HG02763 (cell line): ENCODE measurements around the gene ESYT1.
"Not testable (repeated sequence)": the region's sequence is repeated elsewhere in the genome, so short reads cannot be mapped to it uniquely, and the experiment has no call there.

Experiments
- ATAC-seq: cut with Tn5 transposase; IDR thresholded peaks from one replicate; pipeline ENCODE4 v1.9.1; 2021; ENCODE audit warnings: mild to moderate bottlenecking, moderate library complexity; ENCODE audit not compliant: unreplicated experiment

ESYT1 gene

GRCh38 chr12:56154246-56154771 is 26.2 kb downstream of the ESYT1 start:
- no peak for ATAC-seq

GRCh38 chr12:56154818-56155217 is 26.8 kb downstream of the ESYT1 start:
- ATAC-seq = no peak

- ATAC-seq = no peak
Observed at GRCh38 chr12:56155256-56155845, 27.3 kb downstream of the ESYT1 start.

- not testable (repeated sequence) for ATAC-seq
Observed at GRCh38 chr12:56156464-56157200, 28.6 kb downstream of the ESYT1 start.

- peak; percentile 28 for ATAC-seq
Observed at GRCh38 chr12:56157201-56158028, 29.3 kb downstream of the ESYT1 start.

GRCh38 chr12:56158029-56158925 is 30.2 kb downstream of the ESYT1 start, which contains the start of gene MYL6:
Gene MYL6, plus strand, starts transcription at chr12:56158359. Its CDS starts 43 bp downstream, at chr12:56158402.
- ATAC-seq = peak; percentile 68

- no peak for ATAC-seq
Observed at GRCh38 chr12:56158926-56159461, 30.9 kb downstream of the ESYT1 start.

- ATAC-seq = no peak
Observed at GRCh38 chr12:56159482-56160192, 31.6 kb downstream of the ESYT1 start.

GRCh38 chr12:56160193-56160763 is 32.2 kb downstream of the ESYT1 start:
- no peak for ATAC-seq

GRCh38 chr12:56160894-56161689 is 33.0 kb downstream of the ESYT1 start:
- no peak for ATAC-seq

- ATAC-seq = no peak
Observed at GRCh38 chr12:56161690-56162351, 33.8 kb downstream of the ESYT1 start.

GRCh38 chr12:56162468-56163290 is 34.6 kb downstream of the ESYT1 start:
- ATAC-seq = no peak

GRCh38 chr12:56163533-56164344 is 35.7 kb downstream of the ESYT1 start:
- no peak for ATAC-seq

GRCh38 chr12:56164345-56164729 is 36.3 kb downstream of the ESYT1 start:
- no peak for ATAC-seq

GRCh38 chr12:56165369-56165768 is 37.3 kb downstream of the ESYT1 start:
- no peak for ATAC-seq

- ATAC-seq = no peak
Observed at GRCh38 chr12:56169229-56169759, 41.2 kb downstream of the ESYT1 start.
